Inferior parietal cortex (tissue), 1 donor: ENCODE data around the gene COLGALT1.

ENCODE experiments used
- DNase-seq: peaks from one replicate; pipeline ENCODE4 v3.0.0-alpha.2; 2016; ENCODE audit errors: extremely low spot score

Gene COLGALT1

GRCh38 chr19:17598953-17599352, 43.5 kb downstream of the COLGALT1 start:
- DNase-seq: no peak

- DNase-seq: no peak
Observed at GRCh38 chr19:17599780-17600179, 44.3 kb downstream of the COLGALT1 start.

GRCh38 chr19:17601683-17602082, 46.2 kb downstream of the COLGALT1 start:
- no peak for DNase-seq

GRCh38 chr19:17602217-17602616, 46.8 kb downstream of the COLGALT1 start:
- no peak for DNase-seq

- no peak for DNase-seq
Observed at GRCh38 chr19:17602872-17603510, 47.5 kb downstream of the COLGALT1 start.

- no peak for DNase-seq
Observed at GRCh38 chr19:17604372-17605025, 49.0 kb downstream of the COLGALT1 start.

- no peak for DNase-seq
Observed at GRCh38 chr19:17605117-17605516, 49.7 kb downstream of the COLGALT1 start.

GRCh38 chr19:17605761-17606589, 50.5 kb downstream of the COLGALT1 start:
- peak; percentile 58 for DNase-seq

GRCh38 chr19:17606590-17607185, 51.2 kb downstream of the COLGALT1 start:
- DNase-seq: no peak

GRCh38 chr19:17607936-17608335, 52.5 kb downstream of the COLGALT1 start:
- no peak for DNase-seq

- DNase-seq: no peak
Observed at GRCh38 chr19:17610384-17610783, 54.9 kb downstream of the COLGALT1 start.

GRCh38 chr19:17611462-17612244, 56.2 kb downstream of the COLGALT1 start:
- no peak for DNase-seq

GRCh38 chr19:17614476-17614875, 59.0 kb downstream of the COLGALT1 start:
- DNase-seq: no peak

- no peak for DNase-seq
Observed at GRCh38 chr19:17615889-17616685, 60.6 kb downstream of the COLGALT1 start.

- DNase-seq: no peak
Observed at GRCh38 chr19:17616686-17616960, 61.2 kb downstream of the COLGALT1 start.

GRCh38 chr19:17616961-17617806, 61.7 kb downstream of the COLGALT1 start:
- DNase-seq: no peak

- no peak for DNase-seq
Observed at GRCh38 chr19:17617807-17618192, 62.4 kb downstream of the COLGALT1 start.

- no peak for DNase-seq
Observed at GRCh38 chr19:17618281-17618903, 62.9 kb downstream of the COLGALT1 start.

GRCh38 chr19:17618936-17619335, 63.5 kb downstream of the COLGALT1 start:
- no peak for DNase-seq

- DNase-seq: no peak
Observed at GRCh38 chr19:17620696-17621095, 65.2 kb downstream of the COLGALT1 start.
